Hindlimb muscle (tissue), 1 donor: ENCODE data around the gene OR51B4. TPM values are rescaled to one million over a fixed set of nuclear protein-coding genes. Genes with fewer than 3 reads are reported as not detected.
"Not testable (repeated sequence)": the region's sequence is repeated elsewhere in the genome, so short reads cannot be mapped to it uniquely, and the experiment has no call there.

ENCODE experiments used
- DNase-seq: peaks from one replicate; pipeline ENCODE4 v3.0.0-alpha.2; 2013
- polyA plus RNA-seq: library from polyadenylated mRNA; unstranded; fragments of 120-200 nt; gene quantifications from one replicate; pipeline ENCODE4 v1.2.1, GENCODE V29; 2013; ENCODE audit not compliant: insufficient read length

Gene OR51B4
- polyA plus RNA-seq, 1 donor = not detected

- no peak for DNase-seq
These were observed 32.0 kb downstream of the OR51B4 start, which contains the start of gene HBE1 for GRCh38 chr11:5269715-5270147. HBE1 (minus strand) TSS chr11:5269945; CDS start chr11:5269890, 55 bp downstream.

GRCh38 chr11:5267033-5267563, 34.6 kb downstream of the OR51B4 start:
- no peak for DNase-seq

GRCh38 chr11:5266609-5267008, 35.1 kb downstream of the OR51B4 start:
- no peak for DNase-seq

- DNase-seq = no peak
These were observed 35.9 kb downstream of the OR51B4 start for GRCh38 chr11:5265832-5266231.

DNA sequence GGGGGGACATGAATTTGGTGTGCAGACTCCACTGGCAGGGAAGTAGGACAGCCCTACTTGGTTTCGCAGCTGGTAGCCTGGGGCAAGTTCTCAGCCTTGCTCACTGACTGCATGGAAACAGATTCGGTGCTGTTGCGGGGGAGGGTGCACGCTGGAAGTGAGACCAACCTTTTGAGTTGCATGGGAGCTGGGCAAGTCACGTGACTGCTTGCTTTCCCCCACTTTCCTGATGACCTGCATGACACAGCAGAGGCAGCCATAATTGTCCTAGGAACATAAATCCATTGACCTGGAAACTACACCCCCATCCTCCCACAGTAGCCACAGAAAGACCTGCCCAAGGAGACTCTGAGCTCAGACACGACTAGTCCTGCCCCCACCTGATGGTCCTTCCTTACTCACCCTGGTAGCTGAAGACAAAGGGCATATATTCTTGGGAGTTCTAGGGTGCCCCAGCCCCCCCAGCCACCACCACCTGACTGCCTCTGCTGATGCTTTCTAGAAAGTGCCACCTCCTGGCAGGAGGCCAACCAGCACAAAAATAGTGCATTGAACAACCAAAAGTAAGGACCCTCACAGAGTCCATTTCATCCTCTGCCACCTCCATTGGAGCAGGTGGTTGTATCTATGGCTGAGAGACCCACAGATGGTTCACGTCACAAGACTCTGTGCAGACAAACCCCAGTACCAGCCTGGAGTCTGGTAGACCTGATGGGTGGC, 43.0 kb downstream of the OR51B4 start:
- DNase-seq = no peak

GRCh38 chr11:5257296-5257695, 44.5 kb downstream of the OR51B4 start:
- DNase-seq = no peak

DNA sequence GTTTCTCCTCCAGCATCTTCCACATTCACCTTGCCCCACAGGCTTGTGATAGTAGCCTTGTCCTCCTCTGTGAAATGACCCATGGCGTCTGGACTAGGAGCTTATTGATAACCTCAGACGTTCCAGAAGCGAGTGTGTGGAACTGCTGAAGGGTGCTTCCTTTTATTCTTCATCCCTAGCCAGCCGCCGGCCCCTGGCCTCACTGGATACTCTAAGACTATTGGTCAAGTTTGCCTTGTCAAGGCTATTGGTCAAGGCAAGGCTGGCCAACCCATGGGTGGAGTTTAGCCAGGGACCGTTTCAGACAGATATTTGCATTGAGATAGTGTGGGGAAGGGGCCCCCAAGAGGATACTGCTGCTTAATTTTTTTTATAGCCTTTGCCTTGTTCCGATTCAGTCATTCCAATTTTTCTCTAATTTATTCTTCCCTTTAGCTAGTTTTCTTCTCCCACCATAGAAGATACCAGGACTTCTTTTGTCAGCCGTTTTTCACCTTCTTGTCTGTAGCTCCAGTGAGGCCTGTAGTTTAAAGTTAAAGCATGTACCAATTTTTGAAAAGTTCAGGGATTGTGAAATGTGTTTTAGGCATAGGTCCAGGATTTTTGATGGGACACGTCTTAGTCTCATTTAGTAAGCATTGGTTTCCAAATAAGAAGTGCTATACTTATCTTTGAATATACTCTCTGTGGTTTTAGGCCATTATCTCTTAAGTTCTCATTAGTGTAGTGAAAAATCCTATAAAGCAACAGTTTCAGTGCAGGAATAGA, 46.9 kb downstream of the OR51B4 start, which contains the start of gene HBG2:
TSS of gene HBG2 (minus strand) at position 136 of the 768 bp plus-strand sequence. CDS start at position 83, 53 bp downstream.
- not testable (repeated sequence) for DNase-seq

GRCh38 chr11:5254023-5254422, 47.7 kb downstream of the OR51B4 start:
- not testable (repeated sequence) for DNase-seq

- DNase-seq = not testable (repeated sequence)
These were observed 48.3 kb downstream of the OR51B4 start for GRCh38 chr11:5253440-5253839.

DNA sequence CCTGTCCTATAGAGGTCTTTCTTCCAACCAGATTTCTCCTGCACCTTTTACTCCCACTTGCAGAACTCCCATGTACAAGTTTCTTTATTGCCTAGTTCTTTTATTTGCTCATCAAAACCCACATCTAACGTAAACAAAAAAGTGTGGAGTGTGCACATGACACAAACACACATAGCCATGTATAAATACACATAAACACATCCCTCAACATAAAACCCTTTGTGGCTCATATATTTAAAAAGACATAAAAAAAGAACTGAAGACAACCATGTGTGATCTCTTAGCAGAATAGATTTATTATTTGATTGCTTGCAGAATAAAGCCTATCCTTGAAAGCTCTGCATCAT, 48.9 kb downstream of the OR51B4 start:
- no peak for DNase-seq

DNA sequence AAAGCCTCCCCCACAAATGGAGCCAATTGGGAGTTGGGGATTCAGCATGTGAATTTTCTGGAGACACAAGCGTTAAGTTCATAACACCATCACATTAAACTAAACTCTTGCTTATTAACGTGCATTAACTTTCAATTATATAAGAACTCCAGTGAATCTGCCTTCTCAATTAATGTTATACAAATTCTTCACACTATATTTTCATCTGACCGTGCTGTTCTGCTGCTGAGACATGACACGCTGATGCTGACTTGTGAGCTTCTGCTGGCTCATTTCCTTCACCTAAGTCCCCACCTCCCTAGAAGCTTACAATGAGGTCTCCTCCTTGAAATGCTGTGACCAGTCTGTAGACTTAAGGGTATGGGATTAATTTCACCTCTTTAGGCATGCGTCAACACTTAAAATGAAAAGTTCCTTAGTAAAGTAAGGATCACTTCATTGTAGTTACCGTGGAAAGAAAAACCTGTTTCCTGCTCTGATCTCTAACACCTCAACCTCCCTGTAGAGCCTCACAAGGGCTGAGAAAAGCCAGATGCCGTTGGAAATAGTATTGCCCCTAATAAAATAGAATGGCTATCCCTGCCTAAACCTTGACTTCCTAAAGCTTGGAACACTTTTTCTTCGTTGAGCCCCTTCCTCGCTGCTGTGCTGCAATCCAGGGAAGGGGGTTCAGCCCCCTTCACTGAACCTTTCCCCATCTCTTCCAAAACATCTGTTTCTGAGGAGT, 49.4 kb downstream of the OR51B4 start:
- no peak for DNase-seq

GRCh38 chr11:5251746-5252145, 50.0 kb downstream of the OR51B4 start:
- no peak for DNase-seq

Other genes with a start within 250 kb of the OR51B4 start
- gene OR52E2, start 242.3 kb downstream of the OR51B4 start, polyA plus RNA-seq = not detected
- not detected for gene OR52E1, start 232.4 kb downstream of the OR51B4 start, polyA plus RNA-seq
- not detected for gene OR52A5, start 163.6 kb downstream of the OR51B4 start, polyA plus RNA-seq
- gene OR52A1, start 147.2 kb downstream of the OR51B4 start, polyA plus RNA-seq = not detected
- gene OR51V1, start 101.3 kb downstream of the OR51B4 start, polyA plus RNA-seq = not detected
- gene HBB, start 74.9 kb downstream of the OR51B4 start, polyA plus RNA-seq = 122 TPM
- not detected for gene HBD, start 67.5 kb downstream of the OR51B4 start, polyA plus RNA-seq
- 7.3 TPM for gene HBG1, start 52.1 kb downstream of the OR51B4 start, polyA plus RNA-seq
- gene HBG2, start 47.2 kb downstream of the OR51B4 start, polyA plus RNA-seq = 1,834 TPM
- gene HBE1, start 32.0 kb downstream of the OR51B4 start, polyA plus RNA-seq = 4.3 TPM
- not detected for gene OR51B2, start 22.4 kb upstream of the OR51B4 start, polyA plus RNA-seq
- gene OR51B5, start 41.6 kb upstream of the OR51B4 start, polyA plus RNA-seq = not detected
- gene OR51B6, start 49.6 kb upstream of the OR51B4 start, polyA plus RNA-seq = not detected
- not detected for gene OR51M1, start 81.9 kb upstream of the OR51B4 start, polyA plus RNA-seq
- gene OR51Q1, start 120.2 kb upstream of the OR51B4 start, polyA plus RNA-seq = not detected
- not detected for gene OR51I1, start 139.6 kb upstream of the OR51B4 start, polyA plus RNA-seq
- gene OR51I2, start 147.4 kb upstream of the OR51B4 start, polyA plus RNA-seq = not detected
- gene OR52D1, start 186.7 kb upstream of the OR51B4 start, polyA plus RNA-seq = not detected
- not detected for gene UBQLN3, start 208.0 kb upstream of the OR51B4 start, polyA plus RNA-seq
- 0.22 TPM for gene UBQLNL, start 214.8 kb upstream of the OR51B4 start, polyA plus RNA-seq
- gene OR52H1, start 246.6 kb upstream of the OR51B4 start, polyA plus RNA-seq = not detected